ENCODE results near the gene SCAPER.
A peak's percentile ranks its signal among the peaks of the same experiment; 100 is the strongest.
"Not testable (repeated sequence)": the region's sequence is repeated elsewhere in the genome, so short reads cannot be mapped to it uniquely, and the experiment has no call there.

Gene SCAPER

GRCh38 chr15:76718863-76719262 lies 186.3 kb downstream of the SCAPER start:
- H3K4me3 ChIP-seq (ENCODE audit: low read depth, low read length), result no peak overlapping the region
- TF ChIP-seq CTCF (IDR thresholded peaks at IDR 0.05; ENCODE audit: low read depth, low read length, missing control alignments), result no peak
- DNase-seq (ENCODE audit: low read depth), result no peak

- no peak for TF ChIP-seq CTCF (IDR thresholded peaks at IDR 0.05; ENCODE audit: low read depth, low read length, missing control alignments)
- no peak for DNase-seq (ENCODE audit: low read depth)
- no peak overlapping the region for H3K4me3 ChIP-seq (ENCODE audit: low read depth, low read length)
These were observed 190.2 kb downstream of the SCAPER start for GRCh38 chr15:76714950-76715349.

- TF ChIP-seq CTCF (IDR thresholded peaks at IDR 0.05; ENCODE audit: low read depth, low read length, missing control alignments), result no peak
- H3K4me3 ChIP-seq (ENCODE audit: low read depth, low read length), result no peak overlapping the region
- peak; percentile 39 for DNase-seq (ENCODE audit: low read depth)
These were observed 193.8 kb downstream of the SCAPER start for GRCh38 chr15:76711351-76711827.

- not testable (repeated sequence) for H3K4me3 ChIP-seq (ENCODE audit: low read depth, low read length); DNase-seq (ENCODE audit: low read depth)
These were observed 201.1 kb downstream of the SCAPER start for GRCh38 chr15:76704032-76704431.

GRCh38 chr15:76696840-76697239 lies 208.3 kb downstream of the SCAPER start:
- no peak for TF ChIP-seq CTCF (IDR thresholded peaks at IDR 0.05; ENCODE audit: low read depth, low read length, missing control alignments)

GRCh38 chr15:76692546-76692945 lies 212.6 kb downstream of the SCAPER start:
- DNase-seq (ENCODE audit: low read depth), result not testable (repeated sequence)

More at GRCh38 chr15:76696840-76697239, 208.3 kb downstream of the SCAPER start:
- DNase-seq (ENCODE audit: low read depth), result no peak
- no peak overlapping the region for H3K4me3 ChIP-seq (ENCODE audit: low read depth, low read length)

GRCh38 chr15:76687592-76687991 lies 217.5 kb downstream of the SCAPER start:
- not testable (repeated sequence) for DNase-seq (ENCODE audit: low read depth); H3K4me3 ChIP-seq (ENCODE audit: low read depth, low read length)

More at GRCh38 chr15:76692546-76692945, 212.6 kb downstream of the SCAPER start:
- H3K4me3 ChIP-seq (ENCODE audit: low read depth, low read length), result not testable (repeated sequence)

- no peak for TF ChIP-seq CTCF (IDR thresholded peaks at IDR 0.05; ENCODE audit: low read depth, low read length, missing control alignments)
- DNase-seq (ENCODE audit: low read depth), result no peak
- H3K4me3 ChIP-seq (ENCODE audit: low read depth, low read length), result no peak overlapping the region
These were observed 221.1 kb downstream of the SCAPER start for GRCh38 chr15:76684002-76684401.

- TF ChIP-seq CTCF (IDR thresholded peaks at IDR 0.05; ENCODE audit: low read depth, low read length, missing control alignments), result no peak
- H3K4me3 ChIP-seq (ENCODE audit: low read depth, low read length), result no peak overlapping the region
- no peak for DNase-seq (ENCODE audit: low read depth)
These were observed 222.3 kb downstream of the SCAPER start for GRCh38 chr15:76682833-76683232.

Measured in GM12864 (cell line).